Jurkat, Clone E6-1 (cell line): ENCODE data around the gene PTCH2.
"Not testable (repeated sequence)": the region's sequence is repeated elsewhere in the genome, so short reads cannot be mapped to it uniquely, and the experiment has no call there.

Experiments used
- DNase-seq: peaks from one replicate; pipeline ENCODE4 v3.0.0-alpha.2; 2011; ENCODE audit warnings: low read depth, low spot score
- H3K4me3 ChIP-seq: 2 replicates; pipeline ENCODE4 v1.5.1; 2011; ENCODE audit warnings: mild to moderate bottlenecking, low read length, control low read depth, moderate library complexity

PTCH2 gene

GRCh38 chr1:44807364-44808062, 35.5 kb downstream of the PTCH2 start:
- peak overlapping the region; percentile 18 for H3K4me3 ChIP-seq
- peak; percentile 82 for DNase-seq

DNA sequence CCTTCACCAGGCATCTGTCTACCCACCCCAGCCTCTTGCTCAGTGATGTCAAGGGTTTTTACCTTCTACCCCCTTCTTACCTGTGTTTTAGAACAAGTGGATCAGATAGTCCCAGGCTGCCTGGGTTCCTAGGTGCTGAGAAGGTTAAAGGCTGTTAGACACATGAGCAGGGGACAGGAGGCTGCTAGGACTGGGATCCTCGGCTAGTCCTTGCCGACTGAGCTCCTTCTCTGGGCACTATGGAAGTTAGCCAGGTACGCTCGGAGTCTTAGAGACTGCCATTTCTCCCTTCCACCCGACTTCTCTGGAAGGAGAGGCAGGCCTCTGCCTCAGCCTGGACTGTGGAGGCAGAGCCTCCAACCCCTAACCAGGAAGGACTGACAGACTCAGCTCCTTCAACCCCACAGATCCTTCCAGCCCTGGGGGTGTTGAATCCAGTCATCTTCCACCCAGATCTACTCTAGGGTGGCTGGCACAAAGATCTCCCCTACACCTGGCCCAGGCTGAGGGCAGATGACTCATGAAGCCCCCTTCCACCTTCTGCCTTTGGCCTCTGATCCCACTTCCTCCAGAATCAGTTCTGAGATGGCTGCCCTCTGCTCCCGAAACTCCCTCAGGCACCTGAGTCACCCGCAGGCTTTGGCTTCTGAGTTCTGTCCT, 36.2 kb downstream of the PTCH2 start, which contains the start of gene DYNLT4:
Gene DYNLT4, minus strand, starts transcription at position 648 of the 660 bp plus-strand sequence. CDS start 683 bp downstream, outside the sequence.
- DNase-seq: no peak
- H3K4me3 ChIP-seq: peak within 1 kb of the TSS; percentile 18

GRCh38 chr1:44806025-44806703, 36.9 kb downstream of the PTCH2 start:
- DNase-seq: no peak
- no peak overlapping the region for H3K4me3 ChIP-seq

- no peak for DNase-seq
- no peak overlapping the region for H3K4me3 ChIP-seq
These were observed 37.6 kb downstream of the PTCH2 start for GRCh38 chr1:44805311-44806024.

- H3K4me3 ChIP-seq: no peak overlapping the region
- no peak for DNase-seq
These were observed 39.5 kb downstream of the PTCH2 start for GRCh38 chr1:44803312-44804095.

DNA sequence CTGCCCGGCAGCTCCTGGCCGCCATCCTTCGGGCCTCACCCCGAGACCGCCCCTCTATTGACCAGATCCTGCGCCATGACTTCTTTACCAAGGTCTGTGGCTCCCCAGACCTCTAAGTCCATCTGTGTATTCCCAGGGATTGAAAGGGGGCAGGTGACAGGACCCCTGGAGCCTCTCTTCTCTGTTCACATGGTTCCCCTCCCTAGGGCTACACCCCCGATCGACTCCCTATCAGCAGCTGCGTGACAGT, 40.1 kb downstream of the PTCH2 start:
- H3K4me3 ChIP-seq: no peak overlapping the region
- no peak for DNase-seq

- no peak for DNase-seq
- H3K4me3 ChIP-seq: no peak overlapping the region
These were observed 40.6 kb downstream of the PTCH2 start for GRCh38 chr1:44802306-44803061.

GRCh38 chr1:44801491-44802305, 41.4 kb downstream of the PTCH2 start:
- DNase-seq: no peak
- H3K4me3 ChIP-seq: no peak overlapping the region

DNA sequence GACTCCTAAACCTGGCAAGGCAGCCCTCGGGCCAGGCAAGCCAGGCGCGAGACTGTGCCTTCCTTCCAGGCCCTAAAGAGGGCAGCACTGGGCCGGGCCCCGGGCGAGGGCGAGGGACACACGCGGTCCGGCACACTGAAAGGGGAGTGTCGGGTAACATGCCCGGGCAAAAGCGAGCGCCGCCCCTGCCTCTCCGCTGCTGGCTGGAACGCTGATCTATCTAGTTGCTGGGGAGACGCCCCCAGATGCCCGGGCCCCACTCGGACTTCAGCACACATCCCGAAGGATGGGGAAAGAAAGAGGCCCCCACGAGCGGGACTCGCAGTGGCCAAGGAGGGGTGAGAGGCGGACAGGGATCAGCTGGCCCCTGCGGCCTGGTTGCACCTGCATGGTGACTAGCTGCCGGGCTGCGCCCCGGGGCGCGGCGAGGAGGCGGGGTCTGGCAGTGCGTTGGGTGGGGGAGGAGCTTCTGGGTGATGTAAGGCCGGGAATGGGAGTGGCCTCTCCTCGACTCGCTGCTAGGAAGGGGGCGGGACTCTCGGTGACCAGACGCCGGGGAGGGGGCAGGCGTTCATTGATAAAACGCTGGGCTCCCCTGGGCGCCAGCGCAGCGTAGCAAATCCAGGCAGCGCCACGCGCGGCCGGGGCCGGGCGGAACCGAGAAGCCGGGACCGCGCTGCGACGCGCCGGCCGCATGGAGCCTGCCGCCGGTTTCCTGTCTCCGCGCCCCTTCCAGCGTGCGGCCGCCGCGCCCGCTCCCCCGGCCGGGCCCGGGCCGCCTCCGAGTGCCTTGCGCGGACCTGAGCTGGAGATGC, 43.1 kb downstream of the PTCH2 start, which contains the start of gene PLK3:
Gene PLK3, plus strand, starts transcription at position 608 of the 815 bp plus-strand sequence. Its CDS starts 87 bp downstream, at position 695.
- peak within 1 kb of the TSS; percentile 65 for H3K4me3 ChIP-seq
- peak; percentile 95 for DNase-seq

DNA sequence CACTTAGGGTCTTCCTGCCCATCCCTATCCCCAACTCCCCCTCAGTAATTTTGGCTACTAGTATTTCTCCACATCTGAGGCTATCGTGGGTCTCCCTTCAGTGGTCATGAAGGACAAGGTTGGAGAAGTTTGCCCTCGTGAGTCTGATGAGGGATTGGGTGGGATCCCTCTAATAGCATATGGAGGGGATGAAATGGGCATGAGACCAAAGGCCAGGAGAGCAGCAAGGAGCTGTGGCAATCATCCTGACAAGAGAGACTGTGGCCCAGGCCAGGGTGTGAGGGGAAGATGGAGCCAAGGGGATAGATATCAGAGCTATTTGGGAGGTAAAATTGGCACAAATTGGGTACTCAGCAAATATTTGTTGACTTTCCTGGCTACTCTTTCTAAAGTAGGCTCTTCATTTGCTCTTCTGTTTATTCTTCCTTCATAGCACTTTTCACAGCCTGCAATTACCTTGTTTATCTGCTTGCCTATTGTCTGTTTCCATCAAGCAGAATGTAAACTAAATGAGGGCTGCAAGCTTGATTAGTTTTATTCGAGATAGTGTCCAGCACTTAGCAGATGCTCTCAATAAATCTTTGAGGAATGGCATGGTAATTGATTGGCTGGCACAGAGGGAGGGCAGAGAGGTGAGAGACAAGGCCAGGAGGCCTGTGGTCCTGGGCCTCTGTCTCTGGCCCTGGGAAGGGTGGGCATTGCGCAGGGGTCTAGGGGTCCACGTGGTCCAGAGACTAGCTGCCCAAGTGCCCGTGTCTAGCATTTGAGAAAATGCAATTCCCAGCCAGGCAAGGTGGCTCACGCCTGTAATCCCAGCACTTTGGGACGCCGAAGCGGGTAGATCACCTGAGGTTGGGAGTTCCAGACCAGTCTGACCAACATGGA, 44.3 kb downstream of the PTCH2 start:
- no peak for DNase-seq

GRCh38 chr1:44797886-44798285, 45.2 kb downstream of the PTCH2 start:
- not testable (repeated sequence) for DNase-seq, H3K4me3 ChIP-seq

More for the DNA sequence above, 44.3 kb downstream of the PTCH2 start:
- H3K4me3 ChIP-seq: no peak overlapping the region

GRCh38 chr1:44792736-44793502, 50.1 kb downstream of the PTCH2 start:
- no peak for DNase-seq
- H3K4me3 ChIP-seq: no peak overlapping the region

DNA sequence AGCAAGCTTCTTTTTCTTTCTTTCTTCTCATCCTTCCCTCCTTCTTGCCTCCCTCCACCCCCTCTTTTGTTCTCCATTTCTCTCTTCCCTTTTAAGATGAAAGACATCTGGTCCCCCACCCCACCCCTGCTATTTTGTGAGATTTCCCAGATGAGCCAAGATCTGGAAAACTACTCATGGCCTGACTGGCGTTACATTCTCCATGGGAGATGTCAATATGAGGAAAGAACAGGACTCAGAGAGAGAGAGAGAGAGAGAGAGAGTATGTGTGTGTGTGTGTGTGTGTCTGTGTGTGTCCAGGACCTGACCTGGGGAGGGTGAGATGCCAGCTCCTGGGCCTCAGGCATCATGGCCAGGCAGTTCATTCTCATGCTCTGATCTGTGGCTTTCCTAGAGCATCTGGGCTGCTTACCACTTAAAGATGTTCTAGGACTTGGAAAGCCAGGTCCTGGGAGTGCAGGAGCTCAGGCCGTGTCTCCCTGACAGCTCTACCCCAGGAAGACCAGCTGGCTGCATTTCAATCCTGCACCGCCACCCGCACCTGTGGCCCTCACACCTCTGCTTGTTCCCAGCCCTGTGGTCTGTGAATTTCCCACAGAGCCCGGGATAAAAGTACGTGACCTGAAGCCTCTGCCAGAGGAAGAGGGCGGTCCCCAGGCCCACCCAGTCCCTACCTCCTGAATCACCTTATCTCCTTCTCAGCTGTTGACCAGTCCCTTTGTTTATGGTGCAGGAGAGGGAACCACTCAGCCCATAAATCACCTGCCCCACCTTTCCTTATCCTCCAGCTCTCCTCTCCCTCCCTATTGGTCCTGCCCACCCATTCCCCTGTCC, 51.9 kb downstream of the PTCH2 start:
- no peak for DNase-seq
- no peak overlapping the region for H3K4me3 ChIP-seq

- no peak within 1 kb of the TSS for H3K4me3 ChIP-seq
- no peak for DNase-seq
These were observed 54.8 kb downstream of the PTCH2 start, which contains the start of gene BEST4 for GRCh38 chr1:44788120-44788860. Gene BEST4, minus strand, starts transcription at chr1:44788170. Its CDS starts 465 bp downstream, at chr1:44787705.
